Neural cell (in vitro differentiated cells): ENCODE measurements around the gene SLC25A42.

Experiments used
- CTCF ChIP-seq: fragments of 450-650 bp; IDR thresholded peaks from 2 replicates; pipeline ENCODE4 v1.5.1; 2014; ENCODE audit warnings: antibody characterized with exemption, mild to moderate bottlenecking, moderate library complexity; ENCODE audit not compliant: poor library complexity, severe bottlenecking
- TAF1 ChIP-seq: IDR thresholded peaks from 2 replicates; pipeline ENCODE4 v1.6.1; 2012; ENCODE audit warnings: low read depth

- TF ChIP-seq CTCF: no peak
- no peak for TF ChIP-seq TAF1
These were observed 5.2 kb downstream of the SLC25A42 start for GRCh38 chr19:19068659-19069654.
